Common myeloid progenitor, CD34-positive (primary cell): Measurements from ENCODE around the gene CHRM1.

Source experiments
- CTCF ChIA-PET: fragments of 350-600 bp; sonication (Branson Sonifier 250); formaldehyde crosslinking; loops from one replicate; lab custom pipeline; 2021; ENCODE audit warnings: antibody characterized with exemption; lab: Charles Lee
- POLR2A ChIA-PET: fragments of 350-600 bp; sonication (Branson Sonifier 250); formaldehyde crosslinking; loops from one replicate; lab custom pipeline; 2021; ENCODE audit warnings: antibody characterized with exemption; lab: Charles Lee
- DNase-seq, 3 donors: peaks; one replicate each; pipeline versions ENCODE4 v3.0.0 to v3.0.0-alpha.2; 2013
- H3K27ac ChIP-seq, 2 experiments: 1 replicate in 1 of 2; 2 replicates in 1 of 2; pipeline ENCODE4 v1.7.0; 2013; ENCODE audit warnings: inconsistent platforms in 2 of 2, low read length in 2 of 2, mild to moderate bottlenecking in 2 of 2, low read depth in 1 of 2, moderate library complexity in 1 of 2; ENCODE audit not compliant: severe bottlenecking in 2 of 2, insufficient read depth in 1 of 2, poor library complexity in 1 of 2
- H3K27me3 ChIP-seq, 5 experiments: replicated peaks in 2 of 5; 1 replicate in 3 of 5; 2 replicates in 2 of 5; pipeline versions ENCODE4 v1.6.1 to v1.7.0; 2013; ENCODE audit warnings: low read length in 4 of 5, mild to moderate bottlenecking in 2 of 5, moderate library complexity in 2 of 5, inconsistent platforms in 1 of 5; ENCODE audit not compliant: insufficient read depth in 5 of 5, control insufficient read depth in 4 of 5
- H3K36me3 ChIP-seq, 4 experiments: 1 replicate in 2 of 4; 2 replicates in 2 of 4; pipeline versions ENCODE4 v1.6.1 to v1.7.0; 2013; ENCODE audit warnings: low read length in 3 of 4, control low read depth in 1 of 4, mild to moderate bottlenecking in 1 of 4; ENCODE audit not compliant: control insufficient read depth in 4 of 4, insufficient read depth in 4 of 4
- H3K4me1 ChIP-seq, 4 experiments: 1 replicate in 3 of 4; 2 replicates in 1 of 4; pipeline versions ENCODE4 v1.6.1 to v1.7.1; 2013; ENCODE audit warnings: low read length in 3 of 4, mild to moderate bottlenecking in 3 of 4, control low read depth in 1 of 4, inconsistent platforms in 1 of 4, moderate library complexity in 1 of 4; ENCODE audit not compliant: control insufficient read depth in 4 of 4, insufficient read depth in 4 of 4; ENCODE audit errors: control extremely low read depth in 1 of 4
- H3K4me3 ChIP-seq, 7 experiments: 1 replicate in 4 of 7; 2 replicates in 3 of 7; pipeline versions ENCODE4 v1.5.1 to v1.7.0; 2013; ENCODE audit warnings: mild to moderate bottlenecking in 7 of 7, low read length in 6 of 7, moderate library complexity in 6 of 7, inconsistent platforms in 2 of 7, low read depth in 2 of 7, control low read depth in 1 of 7; ENCODE audit not compliant: insufficient read depth in 4 of 7, control insufficient read depth in 1 of 7; ENCODE audit errors: extremely low read depth in 1 of 7
- H3K9me3 ChIP-seq, 5 experiments: 1 replicate in 4 of 5; 2 replicates in 1 of 5; pipeline versions ENCODE4 v1.6.1 to v1.7.1; 2013; ENCODE audit warnings: low read length in 4 of 5, mild to moderate bottlenecking in 2 of 5, inconsistent platforms in 1 of 5, low read depth in 1 of 5, moderate library complexity in 1 of 5; ENCODE audit not compliant: control insufficient read depth in 4 of 5, insufficient read depth in 2 of 5; ENCODE audit errors: control extremely low read depth in 1 of 5
- WGBS: methylation state at CpG from one replicate; pipeline ENCODE4 v1.1.5; 2013; ENCODE audit not compliant: insufficient coverage; 5-methylcytosine and 5-hydroxymethylcytosine counted together

Gene CHRM1

DNA sequence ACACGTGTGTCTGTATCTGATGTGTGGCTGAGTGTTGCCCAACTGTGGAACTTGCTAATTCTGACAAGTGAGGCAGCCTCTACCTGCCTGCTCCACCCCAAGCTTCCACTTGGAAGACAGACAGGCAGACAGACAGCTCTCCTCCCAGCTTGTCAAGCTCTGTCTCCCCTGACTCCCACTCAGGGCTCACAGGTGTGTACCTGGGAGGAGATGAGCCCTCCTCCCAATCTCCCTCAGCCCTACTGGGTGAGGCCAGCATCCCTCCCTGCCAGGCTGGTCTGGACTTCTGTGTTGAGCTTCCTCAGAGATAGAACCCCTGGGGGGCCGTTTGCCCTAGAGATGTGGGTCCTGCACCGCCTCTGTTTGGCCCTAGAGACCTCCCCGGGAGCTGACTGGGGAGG lies 1.0 kb upstream of the CHRM1 start:
- Histone ChIP-seq H3K4me1 (peaks cover 0 to 25% (median 20%) of the 10 kb centered on the region in 4 experiments), H3K4me3 (no peak overlapping the region), H3K9me3 (peaks cover 0 to 2% (median 0%) of the 10 kb centered on the region in 5 experiments), H3K27ac (no peak overlapping the region), H3K27me3 (peaks cover 0 to 75% (median 23%) of the 10 kb centered on the region in 5 experiments), H3K36me3 (no peaks in the 10 kb centered on the region)
- CTCF ChIA-PET = interaction anchor here (0.8 to 3.9 kb wide), 6 partner anchors 15 to 102 kb away, joined by 3 to 15 read pairs (median 4); no protein-coding TSS in a partner anchor
- POLR2A ChIA-PET = no interaction called here
- DNase-seq = peak in 1 of 3 donors; percentile 13
- WGBS = 86% methylated on average over 2 of the region's 4 CpGs

DNA sequence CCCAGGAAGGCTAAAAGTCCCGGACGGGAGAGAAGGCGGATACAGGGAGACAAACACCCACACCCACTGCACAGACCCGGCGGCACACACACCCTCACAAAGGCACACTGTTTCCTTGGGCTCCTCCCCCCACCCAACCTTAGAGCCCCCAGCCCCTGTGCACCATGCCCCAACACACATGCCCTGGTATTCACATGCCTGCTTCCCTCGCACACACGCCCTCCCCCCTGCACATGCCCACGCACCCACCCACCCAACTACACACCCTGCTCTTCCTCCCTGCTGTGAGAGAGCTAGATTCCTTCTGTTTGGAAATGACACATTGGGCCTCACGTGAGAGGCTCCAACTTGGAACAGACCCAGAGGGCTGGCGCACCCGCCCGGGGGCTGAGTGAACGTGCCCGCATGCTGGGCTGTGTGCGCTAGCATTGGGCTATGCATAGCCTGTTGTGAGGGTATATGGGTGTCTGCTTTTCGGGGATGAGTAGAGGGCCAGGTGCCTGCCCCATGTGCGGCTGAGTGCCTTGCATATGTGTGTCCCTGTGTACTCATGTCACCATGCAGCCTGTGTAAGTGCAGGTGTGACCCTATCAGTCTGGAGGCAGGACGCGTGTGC lies 518 bp upstream of the CHRM1 start:
- 64% methylated on average over 9 of the region's 19 CpGs for WGBS
- CTCF ChIA-PET = interaction anchor here (0.8 to 3.9 kb wide), 5 partner anchors 16 to 102 kb away, joined by 3 to 15 read pairs (median 4); no protein-coding TSS in a partner anchor
- peaks cover 0 to 70% (median 21%) of the 10 kb centered on the region in 5 experiments for H3K27me3 ChIP-seq
- H3K4me3 ChIP-seq = no peak overlapping the region
- peaks cover 0 to 2% (median 0%) of the 10 kb centered on the region in 5 experiments for H3K9me3 ChIP-seq
- no peak overlapping the region for H3K27ac ChIP-seq
- POLR2A ChIA-PET = no interaction called here
- DNase-seq = peak in 2 of 3 donors; percentile 35 to 45
- peaks cover 0 to 21% (median 20%) of the 10 kb centered on the region in 4 experiments for H3K4me1 ChIP-seq
- H3K36me3 ChIP-seq = no peaks in the 10 kb centered on the region

DNA sequence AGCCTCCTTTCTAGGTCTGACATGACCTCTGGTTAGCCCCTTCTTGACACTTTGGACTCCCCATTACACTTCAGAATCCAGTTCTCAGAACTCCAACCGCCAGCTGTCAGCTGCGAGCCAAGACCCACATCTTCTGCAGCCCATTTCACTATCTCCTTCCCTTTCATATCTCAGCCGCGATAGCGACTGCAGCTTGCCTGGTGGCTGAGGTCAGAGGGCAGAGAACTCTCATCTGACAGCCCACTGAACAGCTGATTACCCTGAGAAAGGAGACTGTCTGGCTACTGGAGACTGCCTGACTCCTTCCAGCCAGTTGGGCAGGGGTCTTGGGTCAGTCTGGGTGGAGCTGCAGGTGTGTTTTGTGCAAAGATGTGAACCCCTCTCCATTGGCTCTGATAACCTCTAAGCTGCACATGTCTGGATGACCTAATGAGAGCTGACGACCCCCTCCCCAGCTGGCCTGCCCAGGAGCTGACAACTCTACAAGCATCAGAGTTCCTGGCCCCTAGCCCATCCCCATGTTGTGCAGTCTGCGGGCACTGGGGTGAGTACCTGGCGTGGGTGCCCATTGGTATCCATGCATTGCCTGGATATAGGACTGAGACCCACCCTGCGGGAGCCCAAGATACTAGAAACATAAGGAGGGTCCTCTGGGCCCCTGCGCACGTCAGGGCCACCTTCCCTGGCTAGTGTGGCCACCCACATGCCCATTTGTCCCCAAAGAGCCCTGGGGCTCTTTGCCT lies 1.1 kb downstream of the CHRM1 start:
- Histone ChIP-seq H3K27me3 (peaks cover 0 to 54% (median 11%) of the 10 kb centered on the region in 5 experiments), H3K9me3 (peaks cover 0 to 2% (median 0%) of the 10 kb centered on the region in 5 experiments), H3K4me3 (no peak overlapping the region), H3K36me3 (no peaks in the 10 kb centered on the region), H3K27ac (no peak overlapping the region), H3K4me1 (peaks cover 0 to 8% (median 8%) of the 10 kb centered on the region in 4 experiments)
- 90% methylated on average over 11 of the region's 11 CpGs for WGBS
- no peak for DNase-seq
- CTCF ChIA-PET = interaction anchor here (1.3 to 6.5 kb wide), 3 partner anchors 11 to 104 kb away, joined by 4 to 29 read pairs (median 15); no protein-coding TSS in a partner anchor
- POLR2A ChIA-PET = no interaction called here

DNA sequence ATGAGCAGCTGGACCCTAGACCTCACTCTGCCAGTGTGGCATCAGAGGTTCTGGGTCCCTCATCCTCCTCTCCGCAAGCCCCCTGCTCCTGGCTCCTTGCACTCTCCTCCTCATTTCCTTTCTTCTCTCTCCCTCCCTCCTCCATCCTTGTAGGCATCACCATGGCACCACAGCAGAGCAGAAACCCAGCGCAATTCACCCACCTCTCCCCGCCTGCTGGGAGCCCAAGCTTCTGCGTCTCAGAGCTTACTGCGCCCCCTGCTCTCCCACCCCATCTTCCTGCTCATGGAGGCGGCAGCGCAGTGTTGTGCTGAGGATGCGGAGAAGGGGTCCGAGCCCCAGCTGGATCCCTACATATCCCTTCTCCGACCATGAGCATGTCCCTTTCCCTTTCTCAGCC lies 1.7 kb downstream of the CHRM1 start:
- H3K9me3 ChIP-seq = peaks cover 0 to 2% (median 0%) of the 10 kb centered on the region in 5 experiments
- H3K36me3 ChIP-seq = no peaks in the 10 kb centered on the region
- ChIA-PET CTCF (interaction anchor here (1.3 to 6.5 kb wide), 3 partner anchors 11 to 104 kb away, joined by 4 to 29 read pairs (median 15); no protein-coding TSS in a partner anchor), POLR2A (no interaction called here)
- no peak for DNase-seq
- H3K4me1 ChIP-seq = peaks cover 0 to 8% (median 8%) of the 10 kb centered on the region in 4 experiments
- no peak overlapping the region for H3K27ac ChIP-seq
- H3K4me3 ChIP-seq = no peak overlapping the region
- H3K27me3 ChIP-seq = peaks cover 0 to 49% (median 11%) of the 10 kb centered on the region in 5 experiments
- 100% methylated on average over 8 of the region's 10 CpGs for WGBS

- ChIA-PET CTCF (interaction anchor here (1.0 to 6.5 kb wide), 5 partner anchors 8 to 105 kb away, joined by 3 to 29 read pairs (median 4); no protein-coding TSS in a partner anchor), POLR2A (no interaction called here)
- no peaks in the 10 kb centered on the region for H3K36me3 ChIP-seq
- H3K27me3 ChIP-seq = peaks cover 0 to 40% (median 8%) of the 10 kb centered on the region in 5 experiments
- peaks cover 0 to 4% (median 3%) of the 10 kb centered on the region in 4 experiments for H3K4me1 ChIP-seq
- H3K27ac ChIP-seq = no peak overlapping the region
- DNase-seq = no peak
- H3K4me3 ChIP-seq = no peak overlapping the region
- H3K9me3 ChIP-seq = peaks cover 0 to 2% (median 0%) of the 10 kb centered on the region in 5 experiments
- WGBS = 89% methylated on average over 3 of the region's 5 CpGs
Observed at GRCh38 chr11:62918531-62918930, 2.6 kb downstream of the CHRM1 start.

- 96% methylated on average over 11 of the region's 11 CpGs for WGBS
- H3K27me3 ChIP-seq = peaks cover 0 to 35% (median 8%) of the 10 kb centered on the region in 5 experiments
Observed at GRCh38 chr11:62917906-62918502, 3.2 kb downstream of the CHRM1 start.

More at GRCh38 chr11:62917906-62918502, 3.2 kb downstream of the CHRM1 start:
- H3K27ac ChIP-seq = no peak overlapping the region
- CTCF ChIA-PET = interaction anchor here (1.0 to 6.5 kb wide), 4 partner anchors 9 to 106 kb away, joined by 3 to 29 read pairs (median 4); no protein-coding TSS in a partner anchor
- no peak for DNase-seq
- H3K4me1 ChIP-seq = no peaks in the 10 kb centered on the region
- peaks cover 0 to 2% (median 0%) of the 10 kb centered on the region in 5 experiments for H3K9me3 ChIP-seq
- POLR2A ChIA-PET = no interaction called here
- no peaks in the 10 kb centered on the region for H3K36me3 ChIP-seq
- H3K4me3 ChIP-seq = no peak overlapping the region
